TTC549 (cell line): ENCODE data around the gene TGFBR2.
"Not testable (repeated sequence)": the region's sequence is repeated elsewhere in the genome, so short reads cannot be mapped to it uniquely, and the experiment has no call there.

ENCODE experiments used
- FAIRE-seq: peaks from 2 replicates; lab custom pipeline; 2012; peaks lifted over from hg19 to GRCh38; lab: Jason Lieb, UNC

Gene TGFBR2

GRCh38 chr3:30658328-30659052 lies 52.1 kb downstream of the TGFBR2 start:
- no peak for FAIRE-seq

- FAIRE-seq, result no peak
Observed at GRCh38 chr3:30659270-30660130, 53.1 kb downstream of the TGFBR2 start.

GRCh38 chr3:30660136-30660535 lies 53.7 kb downstream of the TGFBR2 start:
- FAIRE-seq, result no peak

- FAIRE-seq, result no peak
Observed at GRCh38 chr3:30660656-30661055, 54.3 kb downstream of the TGFBR2 start.

- FAIRE-seq, result no peak
Observed at GRCh38 chr3:30661098-30661873, 54.9 kb downstream of the TGFBR2 start.

- FAIRE-seq, result no peak
Observed at GRCh38 chr3:30662836-30663235, 56.4 kb downstream of the TGFBR2 start.

GRCh38 chr3:30663533-30664241 lies 57.3 kb downstream of the TGFBR2 start:
- FAIRE-seq, result no peak

- no peak for FAIRE-seq
Observed at GRCh38 chr3:30664459-30664858, 58.1 kb downstream of the TGFBR2 start.

- FAIRE-seq, result no peak
Observed at GRCh38 chr3:30664884-30665283, 58.5 kb downstream of the TGFBR2 start.

- FAIRE-seq, result no peak
Observed at GRCh38 chr3:30665539-30665938, 59.1 kb downstream of the TGFBR2 start.

- FAIRE-seq, result no peak
Observed at GRCh38 chr3:30666572-30667279, 60.3 kb downstream of the TGFBR2 start.

- FAIRE-seq, result no peak
Observed at GRCh38 chr3:30667280-30667651, 60.9 kb downstream of the TGFBR2 start.

GRCh38 chr3:30668051-30668609 lies 61.7 kb downstream of the TGFBR2 start:
- no peak for FAIRE-seq

GRCh38 chr3:30669360-30669934 lies 63.0 kb downstream of the TGFBR2 start:
- FAIRE-seq, result not testable (repeated sequence)

- FAIRE-seq, result no peak
Observed at GRCh38 chr3:30670292-30670691, 63.9 kb downstream of the TGFBR2 start.

GRCh38 chr3:30671527-30672286 lies 65.3 kb downstream of the TGFBR2 start:
- FAIRE-seq, result no peak

GRCh38 chr3:30672287-30672735 lies 65.9 kb downstream of the TGFBR2 start:
- no peak for FAIRE-seq

GRCh38 chr3:30672959-30673358 lies 66.6 kb downstream of the TGFBR2 start:
- no peak for FAIRE-seq

- no peak for FAIRE-seq
Observed at GRCh38 chr3:30673425-30674341, 67.3 kb downstream of the TGFBR2 start.
